ENCODE data around the gene HABP4.

The HABP4 gene

DNA sequence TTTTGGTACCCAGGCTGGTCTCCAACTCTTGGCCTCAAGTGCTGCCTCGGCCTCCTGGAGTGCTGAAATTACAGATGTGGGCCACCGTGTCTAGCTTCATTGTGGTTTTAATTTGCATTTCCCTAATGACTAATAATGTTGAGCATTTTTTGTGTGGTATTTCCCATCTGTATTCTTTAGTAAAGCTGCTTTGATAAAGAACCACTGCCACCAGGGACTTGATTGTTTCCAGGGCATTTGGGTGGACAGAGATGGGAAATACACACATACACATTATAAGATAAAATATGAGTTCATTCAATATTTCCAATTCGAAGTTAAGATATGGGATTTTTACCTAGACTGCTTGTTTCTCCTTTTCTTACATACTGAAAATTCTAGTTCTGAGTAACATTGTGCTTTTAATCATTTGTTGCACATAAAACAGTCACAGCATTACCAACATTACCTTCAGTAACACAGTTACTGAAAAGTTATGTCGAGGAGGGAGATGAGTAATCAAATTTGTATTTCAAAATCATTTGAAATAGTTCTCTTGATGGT lies 28.9 kb downstream of the HABP4 start:
- no peak for DNase-seq

DNA sequence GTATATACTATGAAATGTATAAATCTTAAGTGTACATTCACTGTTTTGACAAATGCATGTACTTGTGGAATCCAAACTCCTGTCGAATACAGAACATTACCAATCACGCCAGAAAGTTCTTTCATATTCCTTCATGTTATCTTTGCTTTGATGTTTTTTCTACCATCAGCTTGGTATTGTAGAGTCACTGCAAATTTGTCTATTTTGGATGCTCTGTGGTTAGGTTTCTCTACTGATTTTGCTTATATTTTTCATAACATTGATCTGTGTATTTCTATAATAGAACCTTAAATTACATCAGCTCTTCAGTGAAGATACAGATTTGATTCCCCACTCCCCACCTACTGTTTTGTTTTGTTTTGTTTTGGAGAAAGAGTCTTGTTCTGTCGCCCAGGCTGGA lies 30.8 kb downstream of the HABP4 start:
- DNase-seq: no peak

DNA sequence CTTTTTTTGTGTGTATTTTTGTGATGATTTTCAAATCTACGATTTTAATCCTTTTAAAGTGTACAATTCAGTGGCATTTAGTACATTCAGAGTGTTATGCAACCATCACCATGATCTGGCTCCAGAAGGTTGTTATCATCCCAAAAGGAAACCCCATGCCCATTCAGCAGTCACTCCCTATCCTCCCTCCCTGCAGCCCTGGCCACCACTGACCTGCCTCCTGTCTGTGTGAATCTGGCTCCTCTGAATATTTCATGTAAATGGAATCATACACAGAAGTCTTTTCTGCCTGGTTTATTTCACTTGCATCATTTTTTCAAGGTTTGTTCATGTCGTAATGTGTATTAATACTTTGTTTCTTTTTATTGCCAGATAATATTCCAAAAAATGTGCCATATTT lies 32.5 kb downstream of the HABP4 start:
- DNase-seq: no peak

DNA sequence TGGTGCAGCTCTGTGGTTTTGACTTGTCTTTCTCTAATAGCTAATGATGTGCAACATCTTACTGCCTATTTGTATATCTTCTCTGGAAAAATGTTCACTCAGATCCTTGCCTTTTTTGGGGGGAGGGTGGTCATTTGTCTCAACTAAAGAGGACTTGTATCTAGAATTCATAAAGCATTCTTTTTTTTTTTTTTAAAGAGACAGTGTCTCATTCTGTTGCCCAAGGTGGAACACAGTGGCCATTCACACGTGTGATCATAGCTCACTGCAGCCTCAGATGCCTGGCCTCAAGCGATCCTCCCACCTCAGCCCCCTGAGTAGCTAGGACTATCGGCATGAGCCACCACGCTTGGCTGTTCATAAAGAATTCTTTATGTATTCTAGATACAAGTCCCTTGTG lies 33.2 kb downstream of the HABP4 start:
- DNase-seq: no peak

DNA sequence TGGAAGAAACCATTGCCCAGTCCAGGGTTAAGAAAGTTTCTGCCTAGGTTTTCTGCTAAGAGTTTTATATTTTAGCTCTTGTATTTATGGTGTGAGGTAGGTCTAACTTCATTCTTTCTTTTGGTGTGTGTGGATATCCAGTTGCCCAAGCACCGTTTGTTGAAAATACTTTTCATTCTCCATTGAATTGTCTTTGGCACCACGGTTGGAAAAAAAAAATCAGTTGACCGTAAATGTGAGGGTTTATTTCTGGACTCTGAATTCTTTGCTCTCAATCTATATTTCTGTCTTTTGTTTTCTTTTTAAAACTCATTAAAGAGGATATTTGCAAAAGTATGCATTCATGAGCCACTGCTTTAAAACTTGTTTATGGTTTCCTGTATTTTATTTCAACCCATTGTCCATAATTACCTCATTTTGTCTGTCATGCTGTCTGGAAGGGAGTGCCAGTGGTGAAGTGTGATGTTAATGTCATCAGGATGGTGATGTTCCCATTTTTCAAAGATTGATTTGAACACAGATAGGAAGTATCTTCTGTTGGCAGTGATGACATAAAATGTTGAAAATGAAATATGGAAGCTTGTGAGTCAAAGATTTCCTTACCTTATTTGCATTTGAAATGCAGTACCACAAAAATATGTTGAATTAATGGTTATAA lies 33.9 kb downstream of the HABP4 start:
- no peak for DNase-seq

DNA sequence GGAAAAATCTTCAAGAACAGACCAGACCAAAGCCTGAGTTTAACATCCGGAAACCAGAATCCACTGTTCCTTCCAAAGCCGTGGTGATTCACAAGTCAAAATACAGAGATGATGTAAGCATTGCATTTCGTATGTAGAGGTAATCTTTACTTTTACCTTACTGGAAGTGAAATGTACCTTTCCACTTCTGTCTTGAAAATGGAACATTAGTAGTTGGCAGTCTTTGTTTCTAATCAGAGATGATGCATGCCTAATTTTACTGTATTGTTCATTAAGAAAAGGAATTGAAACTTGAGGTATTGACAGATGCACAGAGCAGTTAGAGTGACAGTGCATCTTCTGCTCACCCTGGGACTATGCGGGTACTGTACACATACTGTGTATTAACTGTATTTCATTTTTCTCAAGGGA lies 34.6 kb downstream of the HABP4 start:
- no peak for DNase-seq

DNA sequence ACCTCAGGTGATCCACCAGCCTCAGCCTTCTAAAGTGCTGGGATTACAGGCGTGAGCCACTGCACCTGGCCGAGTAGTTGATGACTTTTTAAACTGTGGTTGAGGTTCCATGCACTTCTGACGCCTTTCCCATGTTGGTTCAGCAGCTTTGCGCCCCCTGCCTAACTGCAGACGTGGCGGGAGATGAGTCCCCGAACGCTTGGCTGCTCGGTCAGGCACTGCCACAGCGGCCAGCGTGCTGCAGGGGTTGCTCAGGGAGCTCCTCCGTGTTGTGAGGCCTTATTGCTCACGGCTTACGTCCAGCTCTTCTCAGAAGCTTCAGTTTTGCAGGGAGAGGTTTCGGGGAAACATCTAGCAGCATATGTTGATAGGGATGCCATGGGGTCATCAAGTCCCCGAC lies 35.3 kb downstream of the HABP4 start:
- no peak for DNase-seq

DNA sequence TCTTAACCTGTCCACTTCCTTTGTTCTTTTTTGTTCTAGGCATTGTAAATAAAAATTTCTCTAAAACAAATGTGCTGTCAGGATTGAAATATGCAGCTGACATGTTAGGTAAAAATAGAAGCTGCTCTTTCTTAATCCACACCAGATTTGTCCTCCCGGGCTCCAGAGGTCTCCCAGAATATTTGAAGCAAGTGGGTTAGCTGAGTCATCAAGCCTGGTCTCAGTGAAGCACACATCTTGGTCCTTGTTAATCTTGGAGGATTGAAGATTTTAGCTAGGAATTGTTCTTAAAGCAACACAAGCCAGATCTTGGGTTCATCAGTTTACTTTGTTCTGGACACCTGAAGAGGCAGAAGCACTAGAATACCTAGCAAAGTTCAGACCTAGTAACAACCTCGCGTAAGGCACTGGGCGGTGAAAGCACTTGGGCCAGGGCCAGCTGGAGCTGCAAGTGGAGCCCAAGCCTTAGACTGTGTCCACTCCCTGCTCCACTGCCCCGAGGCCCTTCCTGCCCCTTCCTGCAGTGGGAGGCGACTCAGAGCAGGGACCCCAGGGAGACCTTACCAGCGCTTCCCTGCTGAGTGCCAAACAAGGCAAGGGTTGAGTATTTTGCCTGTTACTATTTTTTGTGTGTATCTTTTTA lies 36.5 kb downstream of the HABP4 start:
- DNase-seq: no peak

DNA sequence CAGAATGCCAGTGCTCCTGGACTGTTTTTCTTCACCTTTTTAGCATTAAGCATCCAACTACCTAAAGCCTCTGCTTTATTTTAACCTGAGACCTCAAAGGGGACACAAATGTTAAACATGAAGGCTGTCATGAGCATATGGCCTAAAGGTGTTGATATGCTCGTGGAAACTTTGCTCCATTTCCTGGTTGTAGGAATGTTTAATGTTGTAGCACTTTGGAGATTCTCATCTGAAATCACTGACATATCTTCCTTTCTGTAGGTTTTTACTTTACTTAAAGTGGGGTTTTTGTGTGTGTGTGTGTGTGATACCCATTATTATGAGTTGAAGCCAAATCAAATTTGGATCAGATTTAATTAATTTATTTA lies 37.0 kb downstream of the HABP4 start:
- no peak for DNase-seq

DNA sequence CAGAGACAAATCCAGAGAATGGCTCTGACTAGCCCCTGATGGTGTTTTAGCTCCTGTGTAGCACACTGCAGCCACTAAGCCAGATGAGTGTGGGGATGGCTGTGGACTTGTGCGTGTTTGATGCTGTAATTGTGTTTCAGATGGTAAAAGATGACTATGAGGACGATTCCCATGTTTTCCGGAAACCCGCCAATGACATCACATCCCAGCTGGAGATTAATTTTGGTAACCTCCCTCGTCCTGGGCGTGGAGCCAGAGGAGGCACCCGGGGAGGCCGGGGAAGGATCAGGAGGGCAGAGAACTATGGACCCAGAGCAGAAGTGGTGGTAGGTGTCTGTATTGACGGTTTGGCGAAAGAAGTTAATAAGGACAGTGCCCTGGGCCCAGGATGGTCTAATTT lies 38.0 kb downstream of the HABP4 start:
- no peak for DNase-seq

DNA sequence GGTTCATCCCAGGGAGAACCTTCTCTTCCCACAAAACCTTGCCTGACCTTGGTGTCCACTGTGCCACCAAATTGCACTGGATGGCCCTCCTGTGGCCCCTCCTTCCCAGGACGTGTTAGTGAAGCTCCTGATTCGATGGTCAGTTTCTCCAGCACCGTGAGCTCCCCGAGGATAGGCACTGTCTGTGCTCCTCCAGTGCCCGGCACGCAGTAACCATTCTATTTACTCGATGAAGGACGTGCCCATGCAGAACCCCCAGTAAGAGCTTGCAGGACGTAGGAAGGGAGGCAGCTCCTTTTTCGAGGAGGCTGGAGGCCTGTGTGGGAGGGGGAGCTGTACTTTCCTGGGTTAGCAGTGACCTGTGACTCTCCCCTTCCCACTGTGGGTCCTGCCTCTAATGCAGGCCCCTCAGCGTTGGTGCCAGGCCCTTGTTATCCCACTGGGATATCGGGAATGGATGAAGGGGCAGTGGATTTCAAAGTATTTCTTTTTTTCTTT lies 39.6 kb downstream of the HABP4 start:
- no peak for DNase-seq

DNA sequence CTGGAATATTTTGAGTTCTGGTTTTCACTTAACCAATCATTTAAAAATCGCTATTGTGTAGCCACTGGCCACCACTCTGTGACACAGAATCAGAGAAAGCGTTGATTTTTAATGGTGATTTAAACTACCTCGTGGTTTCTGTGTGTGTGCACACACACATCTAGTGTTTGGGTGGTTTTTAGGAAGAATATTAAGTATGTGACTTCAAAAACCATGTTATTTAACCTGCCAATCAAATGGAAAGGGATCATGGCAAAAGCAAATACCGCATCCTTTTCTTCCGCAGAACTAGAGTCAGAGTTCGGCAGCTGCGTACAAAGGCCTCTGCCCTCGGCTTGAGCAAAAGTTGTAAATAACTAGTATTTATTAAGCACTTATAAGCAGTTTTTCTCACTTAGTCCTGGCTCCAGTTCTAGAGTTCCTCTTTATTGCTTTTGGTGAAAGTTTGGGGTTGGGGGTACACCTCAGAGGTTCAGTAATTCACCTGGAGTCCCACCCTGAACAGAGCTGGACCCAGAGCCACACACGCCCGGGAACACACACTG lies 40.6 kb downstream of the HABP4 start:
- no peak for DNase-seq

DNA sequence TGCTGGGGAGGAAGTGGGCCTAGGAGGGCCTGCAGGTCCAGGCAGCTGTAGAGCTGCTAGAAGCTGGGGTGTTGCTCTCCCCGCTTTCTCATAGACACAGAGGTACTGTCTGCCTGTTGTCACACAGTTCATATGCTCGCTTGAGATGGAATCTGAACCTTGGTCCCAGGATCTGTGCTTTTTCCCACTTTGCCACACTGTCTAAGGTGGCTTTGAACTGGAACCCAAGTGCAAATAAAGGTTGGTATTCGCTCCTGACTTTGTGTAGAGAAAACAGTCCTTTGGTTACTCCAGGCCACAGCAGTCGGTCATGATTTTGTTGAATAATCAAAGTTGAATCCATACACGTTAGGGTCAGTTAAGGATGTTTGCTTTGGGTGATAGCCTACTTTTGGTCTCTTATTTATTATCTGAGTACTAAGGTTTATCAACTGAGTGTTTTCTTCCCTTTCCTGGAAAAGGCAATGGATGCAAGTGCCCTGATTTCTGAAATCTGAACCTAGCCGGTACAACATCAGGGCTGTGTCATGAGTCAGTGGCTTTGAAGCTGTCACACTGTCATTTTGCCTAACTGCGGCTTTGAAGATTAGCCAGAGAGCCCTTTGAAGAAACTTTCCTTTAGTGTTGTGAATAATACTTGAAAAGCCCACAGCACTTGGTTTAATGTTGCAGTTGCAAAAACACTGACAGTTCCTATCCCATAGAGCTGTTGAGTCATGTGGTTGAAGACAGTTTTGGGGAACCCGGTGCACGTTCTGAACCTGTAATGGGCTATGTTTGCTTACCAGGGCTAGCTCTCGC lies 41.3 kb downstream of the HABP4 start:
- DNase-seq: no peak

DNA sequence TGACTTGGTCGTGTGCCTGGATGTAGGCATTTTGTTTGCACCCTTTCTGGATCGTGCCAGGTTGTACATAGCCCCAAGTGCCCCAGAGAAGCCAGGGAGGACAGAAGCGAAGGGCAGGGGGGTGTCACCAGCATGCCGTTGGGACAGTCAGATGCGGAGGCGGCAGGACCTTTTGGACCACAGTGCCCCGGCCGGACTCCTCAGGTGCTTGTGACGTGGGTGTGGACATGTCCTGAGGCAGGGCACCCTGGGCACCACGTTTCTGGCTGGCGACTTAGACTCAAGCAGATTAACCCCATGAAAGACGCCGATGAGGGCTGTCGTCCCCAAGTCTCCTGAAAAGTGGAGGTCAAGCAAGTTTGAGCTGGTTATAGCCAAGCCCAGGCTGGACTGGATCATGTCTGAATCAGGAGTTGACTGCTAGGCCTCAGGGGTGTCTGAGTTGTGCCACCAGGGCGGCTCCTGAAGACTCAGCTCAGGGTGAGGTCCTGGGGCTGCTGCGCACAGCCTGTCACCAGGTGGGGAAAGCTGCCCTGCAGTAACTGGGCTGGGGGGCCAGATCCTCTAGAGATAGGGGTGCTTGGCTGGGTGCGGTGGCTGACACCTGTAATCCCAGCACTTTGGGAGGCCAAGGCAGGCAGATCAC lies 42.0 kb downstream of the HABP4 start:
- DNase-seq: no peak

DNA sequence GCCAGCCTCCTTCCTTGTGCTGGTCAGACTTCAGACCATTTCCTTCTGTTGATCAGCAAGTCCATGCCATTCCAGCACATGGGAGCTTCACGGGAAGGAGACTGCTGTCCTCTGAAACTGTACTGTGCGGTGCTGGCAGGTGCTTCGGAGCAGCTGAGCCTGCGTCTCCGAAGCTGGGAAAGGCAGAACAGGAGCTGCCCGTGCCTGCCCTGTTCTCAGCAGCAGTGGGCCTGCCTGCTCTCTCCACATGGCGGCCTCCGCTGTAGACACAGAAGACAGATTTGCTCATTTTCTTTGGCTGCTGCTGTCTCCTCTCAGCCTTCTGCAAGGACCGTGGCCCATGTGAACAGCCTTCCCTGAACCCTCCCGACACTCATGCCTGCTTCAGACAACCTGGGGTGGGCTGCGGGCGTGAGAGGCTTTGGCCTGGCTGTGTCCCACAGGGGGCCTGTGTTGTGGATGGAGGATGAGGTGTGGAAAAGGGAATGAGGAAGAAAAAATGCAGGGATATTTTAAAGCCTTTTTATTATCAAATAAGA lies 43.1 kb downstream of the HABP4 start:
- DNase-seq: no peak

DNA sequence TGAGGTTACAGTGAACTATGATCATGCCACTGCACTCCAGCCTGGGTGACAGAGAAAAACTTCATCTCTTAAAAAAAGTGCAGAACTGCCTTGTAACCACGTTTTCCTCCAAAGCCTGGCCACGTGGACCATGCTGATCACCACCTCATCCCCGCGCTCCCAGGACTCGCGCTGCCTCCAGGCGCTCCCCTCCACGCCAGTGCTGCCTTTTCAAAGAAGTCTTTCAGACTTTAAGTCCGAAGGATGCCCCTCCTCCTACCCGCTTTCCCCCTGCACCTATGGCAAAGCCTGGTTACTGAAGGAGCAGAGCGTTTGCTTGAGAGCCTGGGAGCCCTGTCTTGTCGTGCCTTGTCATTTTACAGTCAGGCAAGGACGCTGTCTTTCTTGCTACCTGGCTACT lies 43.8 kb downstream of the HABP4 start:
- no peak for DNase-seq

DNA sequence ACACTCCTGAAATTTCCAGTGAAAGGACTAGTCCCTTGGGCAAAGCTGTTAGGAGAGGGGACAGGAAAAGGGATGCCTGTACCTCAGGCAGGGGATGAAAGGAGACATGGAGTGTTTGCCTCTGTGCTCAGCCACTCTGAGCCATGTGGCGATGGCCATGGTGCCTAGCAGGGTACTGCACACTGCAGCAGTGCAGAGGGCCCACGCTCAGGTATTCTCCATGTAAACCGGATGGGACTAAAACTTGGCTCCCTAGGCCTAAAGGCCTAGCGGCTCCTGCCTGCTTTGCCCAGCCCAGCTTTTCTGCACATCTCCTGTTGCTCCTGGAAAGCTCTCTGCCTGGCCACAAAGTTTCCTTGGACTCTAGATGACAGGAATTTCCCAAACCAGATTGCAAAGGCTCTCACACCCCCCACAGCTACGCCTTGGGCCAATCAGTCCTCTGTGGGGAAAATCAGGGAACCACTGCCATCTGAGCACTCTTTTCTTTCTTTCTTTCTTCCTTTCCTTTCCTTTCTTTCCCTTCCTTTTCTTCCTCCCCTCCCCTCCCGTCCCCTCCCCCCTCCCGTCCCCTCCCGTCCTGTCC lies 44.3 kb downstream of the HABP4 start:
- DNase-seq: no peak

DNA sequence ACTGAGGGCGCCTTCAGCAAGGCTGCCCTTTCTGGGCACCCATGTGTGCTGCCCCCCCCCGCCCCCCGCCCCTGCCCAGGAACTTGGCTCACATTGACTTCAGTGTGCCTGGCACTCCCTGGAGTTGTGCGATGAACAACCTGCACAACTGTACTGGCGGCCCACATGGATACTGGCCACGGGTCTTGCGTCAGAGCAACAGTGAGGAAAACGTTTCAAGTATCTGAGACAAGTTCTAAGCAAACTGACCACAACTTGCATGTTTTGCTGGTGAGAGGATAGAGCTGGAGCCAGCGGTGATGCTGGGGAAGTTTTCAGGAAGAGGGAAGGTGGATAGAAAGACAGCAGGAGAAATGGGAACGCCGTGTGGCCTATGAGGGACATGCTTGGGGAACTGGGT lies 45.4 kb downstream of the HABP4 start:
- no peak for DNase-seq

DNA sequence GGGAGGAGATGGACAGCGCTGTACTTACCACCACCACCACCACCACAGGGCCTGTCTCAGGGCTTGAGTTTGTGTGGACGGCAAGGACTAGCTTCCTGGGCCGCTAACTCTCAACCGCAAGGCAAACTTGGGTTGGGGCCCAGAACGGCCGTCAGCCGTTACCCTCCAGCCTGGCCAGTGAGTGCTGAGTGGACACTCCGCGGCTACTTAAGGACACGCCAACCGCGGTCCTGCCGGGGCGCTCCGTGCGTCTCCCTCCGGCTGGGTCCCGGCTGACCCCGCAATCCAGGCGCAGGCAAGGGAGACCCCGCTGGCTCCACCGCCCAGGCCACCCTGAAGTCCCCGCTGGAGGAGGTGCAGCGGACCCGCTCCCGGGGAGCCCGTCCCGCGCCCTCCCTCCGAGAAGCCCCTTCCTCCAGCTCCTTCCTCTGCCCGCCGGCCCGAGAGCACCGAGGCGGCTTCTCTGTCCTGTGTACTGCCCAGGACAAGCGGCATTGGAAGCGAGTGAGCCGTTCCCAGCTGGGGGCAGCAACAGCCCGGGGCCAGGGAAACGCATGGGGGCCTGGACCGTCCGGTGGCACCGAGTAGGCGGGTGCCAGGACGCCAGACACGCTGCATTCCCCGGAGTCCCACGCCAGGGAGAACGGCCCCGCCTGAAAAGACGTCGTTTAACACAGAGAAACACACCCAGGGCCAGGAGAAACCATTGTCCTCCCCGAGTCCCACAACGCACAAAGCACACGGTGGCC lies 46.6 kb downstream of the HABP4 start:
- no peak for DNase-seq

DNA sequence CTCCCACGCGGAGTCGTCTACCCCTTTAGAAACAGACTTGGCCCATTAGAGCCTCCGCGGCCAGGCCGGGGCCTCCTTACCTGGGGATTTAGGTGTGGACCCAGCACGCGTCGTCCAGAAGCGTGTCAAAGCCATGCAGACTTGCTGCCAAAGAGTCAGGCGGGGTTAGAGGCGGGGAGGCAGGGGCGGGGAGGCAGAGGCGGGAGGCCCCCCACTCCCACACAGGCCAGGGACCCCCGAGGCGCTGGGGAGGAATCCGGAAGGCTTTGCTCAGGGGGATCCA lies 47.1 kb downstream of the HABP4 start:
- no peak for DNase-seq

DNA sequence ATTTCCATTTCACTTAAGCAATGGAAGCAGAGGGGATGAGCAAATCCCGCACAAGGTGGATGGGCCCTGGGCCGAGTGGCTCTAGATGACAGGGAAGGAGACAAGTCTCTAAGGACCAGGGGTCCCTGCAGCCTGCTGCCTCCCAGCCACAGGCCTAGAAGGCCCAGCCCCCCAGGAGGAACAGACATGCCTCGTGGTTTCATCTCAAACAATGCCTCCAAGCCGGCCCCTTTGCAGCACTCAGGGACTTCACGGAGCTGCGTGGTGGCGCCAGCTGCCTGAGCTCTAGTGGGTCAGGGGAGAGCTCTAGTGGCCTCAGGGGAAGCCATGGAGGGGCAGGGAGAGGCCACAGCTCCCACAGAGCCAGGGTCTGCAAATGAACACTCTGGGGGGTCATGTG lies 48.8 kb downstream of the HABP4 start:
- DNase-seq: no peak

DNA sequence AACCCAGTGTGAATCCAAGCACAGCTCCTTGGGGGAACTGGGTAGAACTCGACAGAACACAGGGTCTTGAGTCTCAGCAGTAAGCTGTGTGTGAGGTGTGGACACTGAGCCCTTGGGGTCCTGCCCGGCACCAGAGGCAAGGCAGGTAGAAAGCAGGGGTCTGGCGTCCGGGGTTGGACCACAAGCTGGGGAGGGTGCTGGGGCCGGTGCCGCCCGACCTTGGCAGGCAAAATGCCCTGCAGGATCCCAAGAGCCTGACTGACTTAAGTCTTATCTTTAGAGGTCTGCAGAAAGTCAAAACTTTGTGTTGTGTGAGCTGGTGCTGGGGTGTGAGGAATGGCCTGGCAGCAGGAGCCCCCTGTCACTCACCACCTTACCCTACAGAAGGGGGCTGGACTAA lies 49.3 kb downstream of the HABP4 start:
- DNase-seq: no peak
